Ovary (tissue), 3 donors: ENCODE results near the gene PCDH1.

Experiments
- CTCF ChIP-seq, 3 donors: fragments of 450-650 bp in 2 of 3; fragments of 200-600 bp in 1 of 3; IDR thresholded peaks; one replicate each; pipeline versions ENCODE4 v1.5.1 to v1.8.0; 2016 to 2022; ENCODE audit warnings: antibody characterized with exemption in 3 of 3, mild to moderate bottlenecking in 1 of 3
- POLR2A ChIP-seq: fragments of 450-650 bp; IDR thresholded peaks from one replicate; pipeline ENCODE4 v1.6.1; 2017; ENCODE audit warnings: antibody characterized with exemption, mild to moderate bottlenecking, moderate library complexity
- donor health status: DM: no; HTN: no; CAD: no.

- TF ChIP-seq POLR2A: no peak
- no peak for TF ChIP-seq CTCF (IDR thresholded peaks at IDR 0.05)
Observed at GRCh38 chr5:141863569-141864178, 14.5 kb downstream of the PCDH1 start.
